22Rv1 (cell line): Measurements from ENCODE around the gene SLC39A11.

ENCODE experiments used
- H3K27ac ChIP-seq: fragments of 450-650 bp; 2 replicates; pipeline ENCODE4 v1.5.1; 2017
- ZFX ChIP-seq: fragments of 450-650 bp; IDR thresholded peaks from 2 replicates; pipeline ENCODE4 v1.6.1; 2017; ENCODE audit warnings: antibody characterized with exemption, borderline replicate concordance
- TF ChIP-seq, protein P1 (sequence below): fragments of 450-650 bp; IDR thresholded peaks from 2 replicates; pipeline ENCODE4 v1.5.1; 2017; ENCODE audit warnings: mild to moderate bottlenecking

The SLC39A11 gene

DNA sequence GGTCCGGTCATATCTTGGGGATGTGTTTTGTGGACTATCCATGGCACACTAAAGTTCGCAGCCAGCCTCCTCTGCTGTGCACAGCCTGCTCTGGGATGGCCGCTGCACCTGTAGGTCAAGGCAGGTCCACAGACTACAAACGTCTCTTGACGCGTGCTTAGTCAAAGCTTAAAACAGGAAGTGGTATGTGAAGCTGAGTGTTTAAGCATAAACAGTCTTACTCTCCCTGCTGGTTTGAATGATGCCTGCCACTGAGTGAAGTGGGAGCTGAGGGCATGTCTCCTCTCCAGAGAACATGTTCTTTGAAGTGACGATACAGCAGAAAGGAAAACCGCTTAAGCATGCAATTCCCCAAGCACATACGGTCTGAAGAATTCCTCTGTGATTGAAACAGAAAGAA lies 365.6 kb downstream of the SLC39A11 start:
- no peak overlapping the region for H3K27ac ChIP-seq
- TF ChIP-seq, protein P1, sequence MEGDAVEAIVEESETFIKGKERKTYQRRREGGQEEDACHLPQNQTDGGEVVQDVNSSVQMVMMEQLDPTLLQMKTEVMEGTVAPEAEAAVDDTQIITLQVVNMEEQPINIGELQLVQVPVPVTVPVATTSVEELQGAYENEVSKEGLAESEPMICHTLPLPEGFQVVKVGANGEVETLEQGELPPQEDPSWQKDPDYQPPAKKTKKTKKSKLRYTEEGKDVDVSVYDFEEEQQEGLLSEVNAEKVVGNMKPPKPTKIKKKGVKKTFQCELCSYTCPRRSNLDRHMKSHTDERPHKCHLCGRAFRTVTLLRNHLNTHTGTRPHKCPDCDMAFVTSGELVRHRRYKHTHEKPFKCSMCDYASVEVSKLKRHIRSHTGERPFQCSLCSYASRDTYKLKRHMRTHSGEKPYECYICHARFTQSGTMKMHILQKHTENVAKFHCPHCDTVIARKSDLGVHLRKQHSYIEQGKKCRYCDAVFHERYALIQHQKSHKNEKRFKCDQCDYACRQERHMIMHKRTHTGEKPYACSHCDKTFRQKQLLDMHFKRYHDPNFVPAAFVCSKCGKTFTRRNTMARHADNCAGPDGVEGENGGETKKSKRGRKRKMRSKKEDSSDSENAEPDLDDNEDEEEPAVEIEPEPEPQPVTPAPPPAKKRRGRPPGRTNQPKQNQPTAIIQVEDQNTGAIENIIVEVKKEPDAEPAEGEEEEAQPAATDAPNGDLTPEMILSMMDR = no peak
- TF ChIP-seq ZFX = no peak

DNA sequence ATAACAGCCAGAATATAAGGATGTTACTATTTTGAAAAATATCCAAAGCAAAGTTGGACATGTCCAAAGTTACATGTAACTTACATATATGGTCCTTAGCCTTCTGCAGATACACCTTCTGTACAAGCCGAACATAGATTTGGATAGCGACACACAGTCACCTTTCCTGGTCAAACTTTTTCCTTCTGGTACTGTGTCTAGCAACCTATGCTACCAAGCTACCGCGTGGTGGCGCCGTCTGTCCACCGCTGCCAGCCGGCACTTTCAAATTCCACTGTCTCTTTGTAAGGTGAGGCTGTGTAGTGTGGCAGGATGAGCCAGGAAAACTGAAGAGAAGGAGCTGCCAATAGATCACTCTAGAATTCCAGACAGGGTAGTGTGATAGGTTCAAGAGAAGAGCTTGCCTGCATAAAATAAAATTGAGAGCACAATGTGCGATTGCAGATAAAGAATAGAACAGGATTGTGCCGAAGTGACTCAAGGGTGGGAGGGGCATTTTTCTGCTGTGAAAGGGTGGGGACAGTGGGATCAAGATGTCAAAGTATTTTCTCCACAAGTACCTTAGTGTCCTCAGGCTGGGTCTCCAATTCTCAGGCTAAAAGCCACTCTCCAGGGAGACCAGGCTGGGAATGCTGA lies 366.9 kb downstream of the SLC39A11 start:
- TF ChIP-seq, protein P1 = peak; percentile 98
- TF ChIP-seq ZFX = no peak
- H3K27ac ChIP-seq = no peak overlapping the region

DNA sequence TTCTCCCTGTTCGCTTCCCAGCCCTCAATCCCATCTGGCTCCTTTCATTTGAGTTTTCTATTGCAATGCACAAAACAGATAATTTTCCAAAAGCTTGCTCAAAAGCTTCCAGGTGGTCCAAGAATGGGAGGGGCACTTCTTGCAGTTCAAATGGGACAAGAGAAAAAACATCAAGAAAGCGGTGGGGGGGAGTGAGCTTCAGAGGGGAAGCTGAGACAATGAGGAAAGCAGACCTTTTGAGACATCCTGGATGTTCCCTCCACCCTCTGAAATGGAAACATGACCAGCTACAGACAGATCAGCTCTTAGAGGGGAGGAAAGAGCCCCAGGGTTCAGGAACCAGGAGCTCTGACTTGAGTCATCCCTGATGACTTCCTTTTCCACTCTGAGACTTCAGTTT lies 368.2 kb downstream of the SLC39A11 start:
- no peak overlapping the region for H3K27ac ChIP-seq
- no peak for TF ChIP-seq ZFX
- TF ChIP-seq, protein P1 = no peak

DNA sequence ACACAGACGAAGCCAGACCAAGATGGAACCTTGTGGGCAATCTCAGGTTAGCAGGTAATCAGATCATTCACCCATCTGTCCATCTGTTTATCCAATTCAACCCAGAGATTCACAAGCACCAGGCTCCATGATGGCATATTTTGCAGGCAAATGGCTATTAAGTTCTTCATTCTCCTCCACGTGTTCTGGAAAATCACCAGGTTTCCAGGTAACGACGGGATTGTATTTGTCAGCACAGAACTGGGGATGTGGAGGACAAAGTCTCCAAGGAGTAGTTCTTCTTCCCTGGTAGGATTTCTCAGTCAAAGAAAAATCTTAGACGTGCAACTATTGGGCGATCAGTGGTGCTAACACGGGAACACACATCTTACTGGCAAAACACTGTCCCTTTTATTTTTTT lies 368.8 kb downstream of the SLC39A11 start:
- H3K27ac ChIP-seq = no peak overlapping the region
- TF ChIP-seq, protein P1 = no peak
- TF ChIP-seq ZFX = no peak

DNA sequence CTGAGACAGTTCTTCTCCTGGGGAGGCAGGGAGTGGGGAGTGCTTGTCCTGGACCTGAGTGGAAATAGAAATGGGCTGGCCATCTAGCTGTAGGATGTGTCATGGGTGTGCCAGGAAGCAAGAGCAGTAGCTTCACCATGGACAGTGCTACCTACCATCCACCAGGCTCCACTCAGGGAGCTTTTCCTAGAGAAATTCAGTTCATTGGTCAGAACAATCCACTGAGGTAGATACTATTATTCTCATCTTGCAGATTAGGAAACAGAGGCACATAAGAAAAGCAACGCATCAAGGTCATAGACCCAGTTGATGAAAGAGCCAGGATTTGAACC lies 372.0 kb downstream of the SLC39A11 start:
- H3K27ac ChIP-seq = no peak overlapping the region
- no peak for TF ChIP-seq ZFX
- TF ChIP-seq, protein P1 = no peak

DNA sequence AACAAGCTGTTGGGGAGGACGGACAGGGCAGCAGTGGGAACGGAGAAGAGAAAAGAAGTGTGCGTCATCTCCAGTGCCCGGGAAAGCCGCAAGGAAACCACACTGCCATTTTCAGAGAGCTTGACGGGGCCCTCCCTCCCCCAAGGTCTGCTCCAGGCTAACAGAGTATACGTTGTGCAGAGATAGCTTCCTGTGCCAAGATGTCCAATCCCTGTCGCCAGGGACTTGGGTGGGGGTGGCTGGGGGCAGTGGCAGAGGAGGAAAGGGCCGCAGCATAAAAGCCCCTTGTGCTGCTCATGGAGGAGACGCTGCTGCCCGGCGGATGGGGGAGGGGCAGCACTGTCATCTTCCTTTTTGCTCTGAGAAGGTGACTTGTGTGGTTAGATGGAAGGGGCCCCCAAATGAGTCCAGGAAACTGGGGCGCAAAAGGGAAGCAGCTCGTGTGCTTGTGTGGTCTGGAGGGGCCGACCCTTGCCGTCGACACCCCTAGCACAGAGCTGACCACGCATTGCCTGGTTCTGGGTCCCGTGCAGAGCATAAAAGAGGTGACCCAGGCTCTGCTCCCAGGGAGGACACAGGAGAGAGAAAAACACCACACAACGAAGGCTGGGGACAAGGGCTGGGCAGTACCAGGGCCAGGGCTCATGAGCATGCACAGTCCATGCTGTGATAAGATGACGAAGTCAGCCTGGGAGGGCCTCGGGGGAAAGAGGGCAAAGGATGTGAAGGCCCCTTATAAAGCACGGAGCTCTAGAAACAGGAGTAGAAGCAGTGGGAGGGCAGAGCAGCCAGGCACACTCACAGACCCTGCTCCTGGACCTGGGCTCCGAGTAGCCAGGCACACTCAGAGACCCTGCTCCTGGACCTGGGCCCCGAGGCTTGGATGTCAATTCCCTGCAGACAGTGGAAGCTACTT lies 372.7 kb downstream of the SLC39A11 start:
- no peak overlapping the region for H3K27ac ChIP-seq
- TF ChIP-seq ZFX = no peak
- TF ChIP-seq, protein P1 = no peak

DNA sequence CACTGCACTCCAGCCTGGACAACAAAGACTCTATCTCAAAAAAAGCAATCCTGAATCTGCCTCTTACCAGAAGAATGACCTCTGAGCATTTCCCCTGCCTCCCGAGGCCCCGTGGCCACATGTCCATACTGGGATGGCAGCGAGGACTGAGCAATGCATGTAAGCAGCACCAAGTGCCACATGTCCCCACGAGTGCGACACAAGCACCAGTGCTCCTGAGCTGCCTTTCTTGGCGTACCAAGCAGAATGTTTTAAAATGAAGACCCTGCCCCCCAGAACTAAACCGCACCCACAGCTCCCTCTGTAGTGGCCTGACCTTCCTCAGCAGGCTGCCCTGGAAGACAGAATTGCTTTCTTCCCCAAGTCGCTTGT lies 373.3 kb downstream of the SLC39A11 start:
- no peak for TF ChIP-seq ZFX
- no peak overlapping the region for H3K27ac ChIP-seq
